GM18526 (cell line): ENCODE results near the gene MPPE1.

ENCODE experiments used
- POLR2A ChIP-seq: IDR thresholded peaks from 3 replicates; pipeline ENCODE4 v1.6.1; 2011; ENCODE audit not compliant: insufficient read length; ENCODE audit errors: extremely low read depth

The MPPE1 gene

DNA sequence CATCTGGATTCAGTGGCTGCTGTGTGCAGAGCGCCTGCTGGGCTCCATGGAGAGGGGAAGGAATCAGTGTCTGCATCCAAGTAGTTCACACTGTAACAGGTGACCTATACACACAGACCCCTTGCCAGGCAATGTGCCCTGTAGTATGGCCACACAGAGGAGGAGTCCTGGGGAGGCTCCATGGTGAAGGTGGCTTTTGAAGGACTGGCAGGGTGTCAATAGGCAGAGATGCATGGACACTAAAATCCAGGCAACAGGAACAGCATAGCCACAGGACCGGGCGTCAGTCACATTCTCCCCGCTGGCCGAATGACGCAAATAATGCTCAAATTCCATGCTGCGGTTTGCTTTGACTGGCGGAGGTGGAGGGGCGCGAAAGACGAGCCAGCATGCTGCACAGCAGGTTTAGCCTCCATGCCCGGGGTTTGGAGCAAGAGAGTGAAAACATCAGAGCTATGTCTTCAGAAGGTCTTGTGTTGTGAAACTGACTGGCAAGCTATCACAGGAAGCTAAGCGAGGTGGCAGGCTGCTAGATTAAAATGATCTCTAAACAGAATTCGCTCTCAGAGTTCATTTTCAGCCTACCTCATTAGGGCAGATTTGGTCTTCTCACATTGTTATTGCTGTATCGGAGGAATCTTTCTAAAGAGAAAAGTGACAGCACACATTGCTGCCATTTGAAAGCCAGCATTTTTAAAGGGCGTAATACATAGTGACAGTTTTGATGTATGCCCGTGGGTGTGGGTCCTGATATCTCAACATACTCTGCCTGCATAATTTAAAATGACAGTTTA, 58.1 kb downstream of the MPPE1 start:
- no peak for TF ChIP-seq POLR2A

DNA sequence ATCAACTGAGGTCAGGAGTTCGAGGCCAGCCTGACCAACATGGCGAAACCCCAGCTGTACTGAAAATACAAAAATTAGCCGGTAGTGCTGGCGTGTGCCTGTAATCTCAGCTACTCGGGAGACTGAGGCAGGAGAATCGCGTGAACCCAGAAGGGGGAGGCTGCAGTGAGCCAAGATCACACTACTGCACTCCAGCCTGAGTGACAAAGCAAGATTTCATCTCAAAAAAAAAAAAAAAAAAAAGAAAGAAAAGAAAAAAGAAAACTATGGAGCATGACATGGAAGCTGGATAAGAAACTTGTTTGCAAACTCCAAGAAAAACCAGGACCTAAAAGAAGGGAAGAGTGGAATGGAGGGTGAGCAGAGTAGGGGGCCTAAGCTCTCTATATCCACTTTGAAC, 58.8 kb downstream of the MPPE1 start:
- no peak for TF ChIP-seq POLR2A

DNA sequence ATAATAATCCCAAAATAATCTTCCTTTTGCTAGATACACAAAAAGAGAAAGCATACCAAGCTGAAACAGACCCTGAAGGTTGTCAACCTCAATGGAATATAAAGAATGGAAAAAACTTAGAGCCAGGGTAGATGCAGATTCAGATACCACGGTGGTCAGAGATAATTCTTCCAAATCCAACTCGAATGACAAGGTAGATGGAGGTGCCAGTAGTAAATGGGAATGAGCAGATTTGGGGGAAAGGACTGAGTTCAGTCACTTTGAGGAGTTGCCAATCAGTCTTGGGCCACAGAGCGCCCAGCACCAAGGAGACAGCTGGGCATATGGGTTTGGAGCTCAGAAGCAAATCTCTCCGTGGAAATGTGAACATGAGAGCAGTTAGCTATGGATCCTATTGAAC, 60.3 kb downstream of the MPPE1 start:
- TF ChIP-seq POLR2A: no peak

DNA sequence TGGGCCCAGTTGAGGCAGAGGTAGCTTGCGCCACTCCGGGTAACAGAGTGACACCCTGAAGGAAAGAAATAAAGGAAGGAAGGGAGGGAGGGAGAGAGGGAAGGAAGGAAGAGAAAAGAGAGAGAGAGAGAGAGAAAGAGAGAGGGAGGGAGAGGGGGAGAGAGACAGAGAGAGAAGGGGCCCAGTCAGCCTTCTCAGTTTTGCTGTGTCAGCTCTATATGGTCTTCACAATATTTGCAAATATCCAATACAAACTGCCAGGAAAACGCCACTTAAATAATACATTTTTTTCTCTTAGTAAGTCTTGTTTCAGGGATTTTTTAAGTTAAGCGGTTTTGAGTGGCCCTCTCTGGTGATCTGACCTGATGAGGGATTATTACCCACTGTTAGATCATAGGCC, 62.5 kb downstream of the MPPE1 start:
- TF ChIP-seq POLR2A: no peak

DNA sequence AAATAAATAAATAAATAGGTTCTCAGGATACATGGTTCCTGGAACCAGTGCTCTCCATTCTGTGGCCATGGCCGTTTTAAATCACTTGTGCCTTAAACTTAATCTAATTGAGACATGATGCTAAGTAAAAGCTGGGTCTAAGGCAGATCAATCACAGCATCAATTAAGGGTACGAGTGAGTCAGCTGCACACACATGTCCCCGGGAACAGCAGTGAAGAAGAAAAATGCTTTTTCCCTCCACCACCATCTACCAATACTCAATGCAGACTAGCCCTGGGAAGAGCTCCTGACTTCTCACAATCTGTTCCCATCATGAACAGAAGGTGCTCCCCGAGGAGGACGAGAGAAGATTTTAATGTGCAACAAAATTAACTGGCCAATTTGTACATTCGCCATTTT, 63.7 kb downstream of the MPPE1 start:
- no peak for TF ChIP-seq POLR2A

DNA sequence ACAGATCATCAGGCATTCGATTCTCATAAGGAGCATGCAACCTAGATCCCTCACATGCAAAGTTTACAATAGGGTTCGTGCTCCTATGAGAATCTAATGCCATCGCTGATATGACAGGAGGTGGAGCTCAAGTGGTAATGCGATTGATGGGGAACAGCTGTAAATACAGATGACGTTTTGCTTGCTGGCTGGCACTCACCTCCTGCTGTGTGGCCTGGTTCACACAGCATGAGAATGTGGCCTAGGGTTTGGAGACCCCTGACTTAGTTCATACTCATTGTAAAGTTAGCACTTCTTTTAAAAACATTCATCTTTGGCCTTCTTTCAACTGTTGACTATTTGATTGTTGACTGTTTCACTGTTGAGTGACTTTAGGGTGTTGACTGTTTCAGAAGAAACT, 65.6 kb downstream of the MPPE1 start:
- no peak for TF ChIP-seq POLR2A

DNA sequence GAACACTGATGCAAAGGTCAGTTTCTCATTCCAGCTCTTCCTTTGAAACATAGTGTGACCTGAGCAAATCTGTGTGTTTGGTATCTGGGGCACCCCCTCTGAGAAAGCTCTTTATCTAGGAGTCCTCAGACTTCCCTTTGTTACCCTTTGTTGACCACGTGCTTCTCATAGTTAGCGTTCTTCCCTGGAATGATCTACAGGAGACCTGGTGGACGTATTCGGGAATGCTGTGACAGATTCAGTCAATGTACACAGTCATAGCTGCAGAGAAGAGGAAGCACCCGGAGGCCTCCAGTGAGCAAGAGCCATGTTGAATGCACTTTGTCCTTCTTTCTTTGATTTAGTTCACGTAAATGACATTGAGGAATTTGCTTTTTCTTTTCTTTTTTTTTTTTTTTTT, 67.6 kb downstream of the MPPE1 start:
- no peak for TF ChIP-seq POLR2A

DNA sequence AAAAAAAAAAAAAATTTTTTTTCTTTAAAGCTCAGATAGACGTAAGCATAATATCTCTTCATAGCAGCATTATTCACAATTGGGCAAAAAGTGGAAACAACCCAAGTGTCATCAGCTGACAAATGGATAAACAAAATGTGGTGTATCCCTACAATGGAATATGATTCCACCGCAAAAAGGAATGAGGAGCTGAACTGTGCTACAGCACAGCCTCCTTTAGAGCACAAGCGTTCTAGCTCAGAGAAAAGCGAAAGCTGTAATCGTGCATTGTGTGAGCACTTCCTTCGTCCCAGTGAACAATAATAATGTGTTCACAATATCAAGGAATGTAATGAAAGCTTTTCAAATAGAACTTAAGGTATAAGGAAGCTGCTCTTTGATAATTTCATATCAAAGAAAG, 68.6 kb downstream of the MPPE1 start:
- no peak for TF ChIP-seq POLR2A

DNA sequence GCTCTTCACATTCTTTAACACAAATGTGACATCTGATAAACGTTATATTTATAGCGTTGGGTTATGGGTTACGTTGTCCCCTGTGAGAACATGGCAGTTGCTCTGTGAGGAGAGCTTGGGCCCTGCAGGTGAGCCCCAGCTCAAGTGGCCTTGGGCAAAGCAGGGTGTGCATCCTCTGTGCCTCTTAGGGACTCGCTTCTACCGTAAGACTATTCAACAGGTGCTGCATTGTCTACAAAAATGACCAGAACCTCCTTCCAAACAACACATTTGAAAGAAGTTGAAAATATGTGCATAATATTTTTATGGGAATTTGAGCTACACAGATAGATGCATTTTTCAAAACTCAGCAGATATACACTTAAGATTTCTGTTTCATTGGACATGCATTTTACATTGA, 73.3 kb downstream of the MPPE1 start:
- no peak for TF ChIP-seq POLR2A
